Activated B cell treated with CpG ODN at 0.5 μM for 24 hours (primary cell): ENCODE data around the gene HOXC12. TPM values are rescaled to one million over a fixed set of nuclear protein-coding genes. Genes with fewer than 3 reads are reported as not detected.

Experiments
- ATAC-seq: fragments of 200-7000 bp; cut with Tn5 transposase; one replicate; pipeline ENCODE4 v1.10.0; 2021; ENCODE audit warnings: low read depth, mild to moderate bottlenecking, moderate library complexity
- CTCF ChIA-PET: fragments of 350-600 bp; sonication (Branson Sonifier 250); formaldehyde crosslinking; loops from one replicate; lab custom pipeline; 2021; ENCODE audit warnings: antibody characterized with exemption; lab: Charles Lee
- POLR2A ChIA-PET: fragments of 350-600 bp; sonication (Branson Sonifier 250); formaldehyde crosslinking; loops from one replicate; lab custom pipeline; 2021; ENCODE audit warnings: antibody characterized with exemption; lab: Charles Lee
- DNase-seq: peaks from one replicate; pipeline ENCODE4 v3.0.0; 2022
- H3K27ac Mint-ChIP-seq: one replicate; pipeline ENCODE4 v1.8.0; 2020; ENCODE audit warnings: mixed read lengths
- H3K27me3 Mint-ChIP-seq: one replicate; pipeline ENCODE4 v1.8.0; 2021; ENCODE audit warnings: mixed read lengths
- H3K36me3 Mint-ChIP-seq: one replicate; pipeline ENCODE4 v1.8.0; 2021; ENCODE audit warnings: low read depth, mixed read lengths
- H3K4me1 Mint-ChIP-seq: one replicate; pipeline ENCODE4 v1.8.0; 2021; ENCODE audit warnings: mixed read lengths
- H3K4me3 Mint-ChIP-seq: one replicate; pipeline ENCODE4 v1.8.0; 2020; ENCODE audit warnings: mild to moderate bottlenecking, mixed read lengths
- H3K9me3 Mint-ChIP-seq: one replicate; pipeline ENCODE4 v1.8.0; 2020; ENCODE audit warnings: mixed read lengths
- CTCF ChIP-seq: fragments of 200-600 bp; IDR thresholded peaks from one replicate; pipeline ENCODE4 v1.8.0; 2022; ENCODE audit warnings: antibody characterized with exemption, mild to moderate bottlenecking
- intact Hi-C: fragments of 100-400 bp; cut with micrococcal nuclease; formaldehyde crosslinking; loops from one replicate; pipeline ENCODE4 v1.15.1; 2024
- total RNA-seq: library from RNA; stranded (reverse); gene quantifications from 2 replicates; pipeline ENCODE4 v1.2.3, GENCODE V29; 2022

Gene HOXC12
- total RNA-seq, 1 donor from 2014 or later, result not detected

GRCh38 chr12:53994264-53995001, 39.7 kb downstream of the HOXC12 start:
- no peak for ATAC-seq
- Mint-ChIP-seq H3K27ac (peak overlapping the region; percentile 20), H3K4me3 (peak overlapping the region; percentile 82), H3K36me3 (peaks cover 1% of the 10 kb centered on the region), H3K9me3 (peaks cover 2% of the 10 kb centered on the region), H3K27me3 (peaks cover 80% of the 10 kb centered on the region), H3K4me1 (peaks cover 34% of the 10 kb centered on the region)
- ChIA-PET CTCF (no interaction called here), POLR2A (interaction anchor here (0.6 kb wide), 1 partner anchor 198 kb away, joined by 3 read pairs; no protein-coding TSS in a partner anchor)
- DNase-seq, result no peak
- TF ChIP-seq CTCF, result no peak
- intact Hi-C loops, result loop anchor here (2.0 to 5.0 kb wide), 3 partner anchors 20 to 42 kb away; partner anchors contain the start of genes HOTAIR, HOXC12 and HOXC5

DNA sequence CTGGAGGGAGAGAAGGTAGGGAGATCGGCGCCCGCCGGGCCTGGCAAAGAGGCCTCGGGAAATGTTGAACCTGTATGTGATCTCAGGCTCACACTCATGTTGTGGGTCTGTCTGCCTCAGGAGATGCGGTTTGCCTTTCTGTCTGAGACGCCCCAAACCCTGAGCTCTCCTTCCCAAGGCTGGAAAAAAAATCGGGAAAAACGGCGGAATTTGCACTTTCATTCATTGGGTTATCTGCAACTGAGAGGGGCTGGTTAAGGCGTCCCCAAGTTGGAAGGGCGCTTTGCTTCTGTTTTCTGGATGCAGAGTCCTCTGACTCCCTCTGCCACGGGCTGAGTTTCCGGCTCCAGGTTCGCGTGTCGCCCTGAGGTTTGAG, 40.3 kb downstream of the HOXC12 start:
- H3K9me3 Mint-ChIP-seq, result peaks cover 2% of the 10 kb centered on the region
- POLR2A ChIA-PET, result interaction anchor here (0.6 kb wide), 1 partner anchor 197 kb away, joined by 3 read pairs; no protein-coding TSS in a partner anchor
- peaks cover 1% of the 10 kb centered on the region for H3K36me3 Mint-ChIP-seq
- intact Hi-C loops, result loop anchor here (2.0 to 5.0 kb wide), 3 partner anchors 20 to 43 kb away; partner anchors contain the start of genes HOTAIR, HOXC12 and HOXC5
- CTCF ChIA-PET, result interaction anchor here (1.7 kb wide), 1 partner anchor 10 kb away, joined by 6 read pairs; no protein-coding TSS in a partner anchor
- H3K27me3 Mint-ChIP-seq, result peaks cover 79% of the 10 kb centered on the region
- peaks cover 33% of the 10 kb centered on the region for H3K4me1 Mint-ChIP-seq
- peak overlapping the region; percentile 82 for H3K4me3 Mint-ChIP-seq
- no peak for DNase-seq
- no peak for TF ChIP-seq CTCF
- peak; percentile 25 for ATAC-seq
- H3K27ac Mint-ChIP-seq, result no peak overlapping the region

- DNase-seq, result no peak
- CTCF ChIA-PET, result interaction anchor here (1.7 kb wide), 1 partner anchor 10 kb away, joined by 6 read pairs; no protein-coding TSS in a partner anchor
- peak; percentile 37 for ATAC-seq
- H3K36me3 Mint-ChIP-seq, result peaks cover 1% of the 10 kb centered on the region
- POLR2A ChIA-PET, result interaction anchor here (0.6 to 0.7 kb wide), 2 partner anchors 14 to 197 kb away, joined by 3 to 9 read pairs; partner anchors contain the start of gene HOXC8
- H3K27me3 Mint-ChIP-seq, result peaks cover 75% of the 10 kb centered on the region
- H3K4me3 Mint-ChIP-seq, result peak overlapping the region; percentile 82
- H3K27ac Mint-ChIP-seq, result no peak overlapping the region
- peaks cover 2% of the 10 kb centered on the region for H3K9me3 Mint-ChIP-seq
- H3K4me1 Mint-ChIP-seq, result peaks cover 34% of the 10 kb centered on the region
- intact Hi-C loops, result loop anchor here (2.0 to 5.0 kb wide), 4 partner anchors 19 to 43 kb away; partner anchors contain the start of genes HOTAIR, HOXC12 and HOXC5
- TF ChIP-seq CTCF, result no peak
Observed at GRCh38 chr12:53995378-53996239, 40.9 kb downstream of the HOXC12 start.

- Mint-ChIP-seq H3K4me3 (peak overlapping the region; percentile 82), H3K27ac (no peak overlapping the region), H3K9me3 (peaks cover 2% of the 10 kb centered on the region), H3K27me3 (peaks cover 77% of the 10 kb centered on the region), H3K4me1 (peaks cover 34% of the 10 kb centered on the region), H3K36me3 (peaks cover 1% of the 10 kb centered on the region)
- ChIA-PET POLR2A (interaction anchor here (0.7 to 0.8 kb wide), 2 partner anchors 13 to 56 kb away, joined by 3 to 9 read pairs; partner anchors contain the start of gene HOXC8), CTCF (interaction anchor here (0.6 to 1.7 kb wide), 2 partner anchors 9 to 338 kb away, joined by 3 to 6 read pairs; no protein-coding TSS in a partner anchor)
- no peak for TF ChIP-seq CTCF
- no peak for ATAC-seq
- intact Hi-C loops, result loop anchor here (2.0 to 5.0 kb wide), 3 partner anchors 18 to 44 kb away; partner anchors contain the start of genes HOXC12 and HOXC5
- DNase-seq, result no peak
Observed at GRCh38 chr12:53996240-53997203, 41.8 kb downstream of the HOXC12 start.
